Measurements from ENCODE around the gene ZNF831. TPM values are rescaled to one million over a fixed set of nuclear protein-coding genes. Genes with fewer than 3 reads are reported as not detected.

The ZNF831 gene
- total RNA-seq, 6 experiments from 2014 or later: 0.04 to 0.25 (median 0.07) TPM

- DNase-seq (no peak), ATAC-seq (no peak)
- 73% methylated on average over 14 of the region's 17 CpGs for WGBS (ENCODE audit: insufficient coverage, low coverage, low lambda C conversion rate, missing lambda C conversion rate)
- Histone ChIP-seq H3K9me3 (no peaks in the 10 kb centered on the region), H3K4me1 (peaks cover 0 to 5% (median 0%) of the 10 kb centered on the region in 4 donors), H3K36me3 (no peaks in the 10 kb centered on the region), H3K27me3 (no peaks in the 10 kb centered on the region), H3K4me3 (no peak overlapping the region), H3K27ac (no peak overlapping the region)
- TF ChIP-seq, protein P1, sequence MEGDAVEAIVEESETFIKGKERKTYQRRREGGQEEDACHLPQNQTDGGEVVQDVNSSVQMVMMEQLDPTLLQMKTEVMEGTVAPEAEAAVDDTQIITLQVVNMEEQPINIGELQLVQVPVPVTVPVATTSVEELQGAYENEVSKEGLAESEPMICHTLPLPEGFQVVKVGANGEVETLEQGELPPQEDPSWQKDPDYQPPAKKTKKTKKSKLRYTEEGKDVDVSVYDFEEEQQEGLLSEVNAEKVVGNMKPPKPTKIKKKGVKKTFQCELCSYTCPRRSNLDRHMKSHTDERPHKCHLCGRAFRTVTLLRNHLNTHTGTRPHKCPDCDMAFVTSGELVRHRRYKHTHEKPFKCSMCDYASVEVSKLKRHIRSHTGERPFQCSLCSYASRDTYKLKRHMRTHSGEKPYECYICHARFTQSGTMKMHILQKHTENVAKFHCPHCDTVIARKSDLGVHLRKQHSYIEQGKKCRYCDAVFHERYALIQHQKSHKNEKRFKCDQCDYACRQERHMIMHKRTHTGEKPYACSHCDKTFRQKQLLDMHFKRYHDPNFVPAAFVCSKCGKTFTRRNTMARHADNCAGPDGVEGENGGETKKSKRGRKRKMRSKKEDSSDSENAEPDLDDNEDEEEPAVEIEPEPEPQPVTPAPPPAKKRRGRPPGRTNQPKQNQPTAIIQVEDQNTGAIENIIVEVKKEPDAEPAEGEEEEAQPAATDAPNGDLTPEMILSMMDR (IDR thresholded peaks at IDR 0.05): no peak
- TF ChIP-seq POLR2A (IDR thresholded peaks at IDR 0.05): no peak
- intact Hi-C loops (cut with DNase I): no loop called here
These were observed 9.2 kb upstream of the ZNF831 start for GRCh38 chr20:59154317-59155013.

- intact Hi-C loops (cut with DNase I): no loop called here
- Histone ChIP-seq H3K27me3 (peaks cover 0 to 4% of the 10 kb centered on the region in 2 donors), H3K36me3 (no peaks in the 10 kb centered on the region), H3K27ac (no peak overlapping the region), H3K4me1 (peaks cover 0 to 5% (median 0%) of the 10 kb centered on the region in 4 donors), H3K9me3 (no peaks in the 10 kb centered on the region), H3K4me3 (no peak overlapping the region)
- WGBS (ENCODE audit: insufficient coverage, low coverage, low lambda C conversion rate, missing lambda C conversion rate): 61% methylated on average over 5 of the region's 6 CpGs
- no peak for TF ChIP-seq POLR2A (IDR thresholded peaks at IDR 0.05)
- TF ChIP-seq, protein P1 (IDR thresholded peaks at IDR 0.05): no peak
- DNase-seq: no peak
- no peak for ATAC-seq
These were observed 6.6 kb upstream of the ZNF831 start for GRCh38 chr20:59157064-59157463.

GRCh38 chr20:59157531-59157930, 6.1 kb upstream of the ZNF831 start:
- Histone ChIP-seq H3K9me3 (no peaks in the 10 kb centered on the region), H3K27me3 (peaks cover 0 to 4% of the 10 kb centered on the region in 2 donors), H3K4me3 (no peak overlapping the region), H3K4me1 (peaks cover 0 to 5% (median 0%) of the 10 kb centered on the region in 4 donors), H3K27ac (no peak overlapping the region), H3K36me3 (no peaks in the 10 kb centered on the region)
- TF ChIP-seq, protein P1 (IDR thresholded peaks at IDR 0.05): no peak
- TF ChIP-seq POLR2A (IDR thresholded peaks at IDR 0.05): no peak
- no peak for ATAC-seq
- intact Hi-C loops (cut with DNase I): no loop called here
- no peak for DNase-seq

- intact Hi-C loops (cut with DNase I): no loop called here
- Histone ChIP-seq H3K36me3 (no peaks in the 10 kb centered on the region), H3K4me1 (peaks cover 0 to 3% (median 0%) of the 10 kb centered on the region in 4 donors), H3K4me3 (no peak overlapping the region), H3K27ac (no peak overlapping the region), H3K9me3 (no peaks in the 10 kb centered on the region), H3K27me3 (peaks cover 0 to 4% of the 10 kb centered on the region in 2 donors)
- ATAC-seq: no peak
- no peak for TF ChIP-seq POLR2A (IDR thresholded peaks at IDR 0.05)
- TF ChIP-seq, protein P1 (IDR thresholded peaks at IDR 0.05): no peak
- WGBS (ENCODE audit: insufficient coverage, low coverage, low lambda C conversion rate, missing lambda C conversion rate): 41% methylated on average over 10 of the region's 12 CpGs
- no peak for DNase-seq
These were observed 5.6 kb upstream of the ZNF831 start for GRCh38 chr20:59157961-59158541.
